DOHH2 (cell line): ENCODE results near the gene BAZ2B.

Experiments
- EZH2phosphoT487 ChIP-seq: fragments of 200-600 bp; sonication (generic); IDR thresholded peaks from 2 replicates; pipeline ENCODE4 v1.6.1; 2017; ENCODE audit warnings: borderline replicate concordance, mild to moderate bottlenecking, antibody characterized with exemption, low read length, moderate library complexity, mixed read lengths
- TF ChIP-seq, protein P1 (sequence below): fragments of 200-600 bp; sonication (generic); IDR thresholded peaks from one replicate; pipeline ENCODE4 v1.5.1; 2014; ENCODE audit warnings: antibody characterized with exemption, mild to moderate bottlenecking, low read depth, low read length; ENCODE audit not compliant: poor library complexity, severe bottlenecking

DNA sequence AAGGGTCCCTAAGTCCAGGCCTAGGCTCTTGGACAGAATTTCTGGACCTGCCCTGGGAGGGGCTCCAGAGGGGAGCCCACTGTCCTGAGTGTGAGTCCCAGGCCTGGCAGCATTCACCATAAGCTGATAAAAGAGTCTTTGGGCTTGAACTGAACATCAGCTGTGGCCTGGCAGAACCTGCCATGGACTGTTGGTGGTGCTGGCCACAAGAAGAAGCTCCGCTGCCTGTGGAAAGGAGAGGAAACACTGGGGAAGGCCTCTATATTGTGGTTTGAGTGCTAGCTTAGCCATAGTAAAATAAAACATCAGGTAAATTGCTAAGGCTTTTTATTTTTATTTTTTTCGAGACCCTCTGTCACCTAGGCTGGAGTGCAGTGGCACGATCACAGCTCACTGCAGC lies 20.9 kb upstream of the BAZ2B start:
- TF ChIP-seq, protein P1, sequence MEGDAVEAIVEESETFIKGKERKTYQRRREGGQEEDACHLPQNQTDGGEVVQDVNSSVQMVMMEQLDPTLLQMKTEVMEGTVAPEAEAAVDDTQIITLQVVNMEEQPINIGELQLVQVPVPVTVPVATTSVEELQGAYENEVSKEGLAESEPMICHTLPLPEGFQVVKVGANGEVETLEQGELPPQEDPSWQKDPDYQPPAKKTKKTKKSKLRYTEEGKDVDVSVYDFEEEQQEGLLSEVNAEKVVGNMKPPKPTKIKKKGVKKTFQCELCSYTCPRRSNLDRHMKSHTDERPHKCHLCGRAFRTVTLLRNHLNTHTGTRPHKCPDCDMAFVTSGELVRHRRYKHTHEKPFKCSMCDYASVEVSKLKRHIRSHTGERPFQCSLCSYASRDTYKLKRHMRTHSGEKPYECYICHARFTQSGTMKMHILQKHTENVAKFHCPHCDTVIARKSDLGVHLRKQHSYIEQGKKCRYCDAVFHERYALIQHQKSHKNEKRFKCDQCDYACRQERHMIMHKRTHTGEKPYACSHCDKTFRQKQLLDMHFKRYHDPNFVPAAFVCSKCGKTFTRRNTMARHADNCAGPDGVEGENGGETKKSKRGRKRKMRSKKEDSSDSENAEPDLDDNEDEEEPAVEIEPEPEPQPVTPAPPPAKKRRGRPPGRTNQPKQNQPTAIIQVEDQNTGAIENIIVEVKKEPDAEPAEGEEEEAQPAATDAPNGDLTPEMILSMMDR, result no peak
- no peak for TF ChIP-seq EZH2phosphoT487
